ENCODE results near the gene PAK4.

Gene PAK4

GRCh38 chr19:39146686-39147450, 21.3 kb downstream of the PAK4 start:
- no peak for DNase-seq (ENCODE audit: low spot score)

- DNase-seq (ENCODE audit: low spot score): no peak
Observed at GRCh38 chr19:39147480-39147879, 21.9 kb downstream of the PAK4 start.

- DNase-seq (ENCODE audit: low spot score): no peak
Observed at GRCh38 chr19:39148939-39149529, 23.4 kb downstream of the PAK4 start.

GRCh38 chr19:39150235-39150634, 24.6 kb downstream of the PAK4 start:
- DNase-seq (ENCODE audit: low spot score): no peak

- no peak for DNase-seq (ENCODE audit: low spot score)
Observed at GRCh38 chr19:39150807-39151600, 25.4 kb downstream of the PAK4 start.

- DNase-seq (ENCODE audit: low spot score): no peak
Observed at GRCh38 chr19:39152066-39152465, 26.5 kb downstream of the PAK4 start.

GRCh38 chr19:39154100-39154628, 28.6 kb downstream of the PAK4 start:
- no peak for DNase-seq (ENCODE audit: low spot score)

GRCh38 chr19:39154629-39155100, 29.1 kb downstream of the PAK4 start:
- no peak for DNase-seq (ENCODE audit: low spot score)

GRCh38 chr19:39155114-39155700, 29.6 kb downstream of the PAK4 start:
- no peak for DNase-seq (ENCODE audit: low spot score)

GRCh38 chr19:39155741-39156140, 30.2 kb downstream of the PAK4 start:
- no peak for DNase-seq (ENCODE audit: low spot score)

GRCh38 chr19:39156326-39157230, 31.0 kb downstream of the PAK4 start:
- DNase-seq (ENCODE audit: low spot score): no peak

- no peak for DNase-seq (ENCODE audit: low spot score)
Observed at GRCh38 chr19:39157275-39157996, 31.9 kb downstream of the PAK4 start.

GRCh38 chr19:39157997-39158389, 32.4 kb downstream of the PAK4 start:
- no peak for DNase-seq (ENCODE audit: low spot score)

GRCh38 chr19:39158646-39159260, 33.2 kb downstream of the PAK4 start:
- no peak for DNase-seq (ENCODE audit: low spot score)

- DNase-seq (ENCODE audit: low spot score): no peak
Observed at GRCh38 chr19:39160523-39160861, 34.9 kb downstream of the PAK4 start.

GRCh38 chr19:39160889-39161672, 35.5 kb downstream of the PAK4 start:
- no peak for DNase-seq (ENCODE audit: low spot score)

GRCh38 chr19:39162441-39163043, 37.0 kb downstream of the PAK4 start:
- DNase-seq (ENCODE audit: low spot score): no peak

- DNase-seq (ENCODE audit: low spot score): no peak
Observed at GRCh38 chr19:39163621-39164020, 38.0 kb downstream of the PAK4 start.

- DNase-seq (ENCODE audit: low spot score): no peak
Observed at GRCh38 chr19:39164289-39164688, 38.7 kb downstream of the PAK4 start.

Measured in D341Med (cell line).